Measurements from ENCODE around the gene AP1M1.

The AP1M1 gene

DNA sequence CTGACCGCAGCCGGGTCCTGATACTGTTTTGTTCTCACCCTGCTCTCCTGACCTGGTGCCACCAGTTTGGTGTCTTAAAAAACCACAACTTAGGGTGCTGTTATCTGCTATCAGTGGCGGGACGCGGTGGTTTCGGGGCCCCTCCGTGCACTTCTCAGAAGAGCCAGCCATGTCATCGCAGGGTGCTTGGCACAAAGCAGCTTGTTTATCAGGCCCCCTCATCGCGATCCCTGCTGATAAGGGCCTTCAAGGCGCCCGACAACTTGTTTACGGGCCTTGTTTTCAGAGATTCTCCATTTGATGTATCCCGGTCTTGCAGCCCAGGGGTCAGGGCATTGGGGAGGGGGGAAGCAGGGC lies 68.9 kb downstream of the AP1M1 start:
- Histone ChIP-seq H3K27me3 (replicated peaks) (no peaks in the 10 kb centered on the region), H3K27ac (no peak overlapping the region), H3K36me3 (replicated peaks) (no peaks in the 10 kb centered on the region), H3K4me3 (ENCODE audit: low read depth, low read length) (no peak overlapping the region)
- no peak for DNase-seq
- in situ Hi-C loops (cut with HindIII; ENCODE audit: low pct_ligation_motif_present, low sequenced_read_pairs), result no loop called here
- no peak for TF ChIP-seq CTCF (IDR thresholded peaks at IDR 0.05; ENCODE audit: low read depth, low read length, missing control alignments)

GRCh38 chr19:16268676-16269319 lies 71.1 kb downstream of the AP1M1 start:
- no peak overlapping the region for H3K4me3 ChIP-seq (ENCODE audit: low read depth, low read length)
- in situ Hi-C loops (cut with HindIII; ENCODE audit: low pct_ligation_motif_present, low sequenced_read_pairs), result no loop called here
- no peak overlapping the region for H3K27ac ChIP-seq
- DNase-seq, result no peak
- no peaks in the 10 kb centered on the region for H3K36me3 ChIP-seq (replicated peaks)
- H3K27me3 ChIP-seq (replicated peaks), result no peaks in the 10 kb centered on the region
- no peak for TF ChIP-seq CTCF (IDR thresholded peaks at IDR 0.05; ENCODE audit: low read depth, low read length, missing control alignments)

- in situ Hi-C loops (cut with HindIII; ENCODE audit: low pct_ligation_motif_present, low sequenced_read_pairs), result no loop called here
- no peak for DNase-seq
- no peak for TF ChIP-seq CTCF (IDR thresholded peaks at IDR 0.05; ENCODE audit: low read depth, low read length, missing control alignments)
- no peaks in the 10 kb centered on the region for H3K27me3 ChIP-seq (replicated peaks)
- no peak overlapping the region for H3K4me3 ChIP-seq (ENCODE audit: low read depth, low read length)
- H3K36me3 ChIP-seq (replicated peaks), result no peaks in the 10 kb centered on the region
- H3K27ac ChIP-seq, result no peak overlapping the region
These were observed 75.2 kb downstream of the AP1M1 start for GRCh38 chr19:16272945-16273344.

DNA sequence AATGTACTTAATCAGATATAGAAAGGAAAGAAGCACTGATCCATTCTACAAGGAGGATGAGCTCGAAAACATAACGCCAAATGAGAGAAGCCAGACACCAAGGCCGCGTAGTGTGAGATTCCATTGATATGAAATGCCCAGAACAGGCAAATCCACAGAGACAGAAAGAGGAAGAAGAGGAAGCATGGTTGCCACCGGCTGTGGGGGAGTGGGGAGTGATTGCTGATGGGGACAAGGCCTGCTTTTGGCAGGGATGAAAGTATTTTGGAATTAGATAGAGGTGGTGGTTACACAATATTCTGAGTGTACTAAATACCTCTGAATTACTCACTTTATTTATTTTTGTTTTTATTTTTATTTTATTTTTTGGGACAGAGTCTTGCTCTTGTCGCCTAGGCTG lies 76.7 kb downstream of the AP1M1 start:
- no peak for TF ChIP-seq CTCF (IDR thresholded peaks at IDR 0.05; ENCODE audit: low read depth, low read length, missing control alignments)
- no peak overlapping the region for H3K27ac ChIP-seq
- no peak overlapping the region for H3K4me3 ChIP-seq (ENCODE audit: low read depth, low read length)
- no peak for DNase-seq
- in situ Hi-C loops (cut with HindIII; ENCODE audit: low pct_ligation_motif_present, low sequenced_read_pairs), result no loop called here
- H3K27me3 ChIP-seq (replicated peaks), result no peaks in the 10 kb centered on the region
- no peaks in the 10 kb centered on the region for H3K36me3 ChIP-seq (replicated peaks)

DNA sequence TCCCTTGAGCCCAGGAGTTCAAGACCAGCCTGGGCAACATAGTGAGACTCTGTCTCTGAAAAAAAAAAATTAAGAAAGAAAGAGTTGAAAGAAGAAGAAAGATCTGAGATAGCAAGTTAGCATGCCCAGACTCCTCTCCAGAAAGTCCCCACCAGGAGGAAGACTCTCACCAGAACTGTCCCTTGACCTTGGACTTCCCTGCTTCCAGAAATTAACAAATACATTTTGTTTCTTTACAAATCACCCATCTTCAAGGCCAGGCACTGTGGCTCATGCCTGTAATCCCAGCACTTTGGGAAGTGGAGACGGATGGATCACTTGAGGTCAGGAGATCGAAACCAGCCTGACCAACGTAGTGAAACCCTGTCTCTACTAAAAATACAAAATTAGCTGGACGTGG lies 82.6 kb downstream of the AP1M1 start:
- Histone ChIP-seq H3K27me3 (replicated peaks) (no peaks in the 10 kb centered on the region), H3K36me3 (replicated peaks) (no peaks in the 10 kb centered on the region), H3K4me3 (ENCODE audit: low read depth, low read length) (no peak overlapping the region), H3K27ac (no peak overlapping the region)
- TF ChIP-seq CTCF (IDR thresholded peaks at IDR 0.05; ENCODE audit: low read depth, low read length, missing control alignments), result no peak
- DNase-seq, result no peak
- in situ Hi-C loops (cut with HindIII; ENCODE audit: low pct_ligation_motif_present, low sequenced_read_pairs), result no loop called here

- Histone ChIP-seq H3K27ac (no peak overlapping the region), H3K27me3 (replicated peaks) (no peaks in the 10 kb centered on the region), H3K36me3 (replicated peaks) (no peaks in the 10 kb centered on the region), H3K4me3 (ENCODE audit: low read depth, low read length) (no peak overlapping the region)
- in situ Hi-C loops (cut with HindIII; ENCODE audit: low pct_ligation_motif_present, low sequenced_read_pairs), result no loop called here
- no peak for DNase-seq
- TF ChIP-seq CTCF (IDR thresholded peaks at IDR 0.05; ENCODE audit: low read depth, low read length, missing control alignments), result no peak
These were observed 84.0 kb downstream of the AP1M1 start for GRCh38 chr19:16281743-16282142.
